ENCODE measurements around the gene ZNF35. TPM values are rescaled to one million over a fixed set of nuclear protein-coding genes. Genes with fewer than 3 reads are reported as not detected.

ZNF35 gene
- total RNA-seq, 1 donor from 2014 or later: 29.8 TPM

DNA sequence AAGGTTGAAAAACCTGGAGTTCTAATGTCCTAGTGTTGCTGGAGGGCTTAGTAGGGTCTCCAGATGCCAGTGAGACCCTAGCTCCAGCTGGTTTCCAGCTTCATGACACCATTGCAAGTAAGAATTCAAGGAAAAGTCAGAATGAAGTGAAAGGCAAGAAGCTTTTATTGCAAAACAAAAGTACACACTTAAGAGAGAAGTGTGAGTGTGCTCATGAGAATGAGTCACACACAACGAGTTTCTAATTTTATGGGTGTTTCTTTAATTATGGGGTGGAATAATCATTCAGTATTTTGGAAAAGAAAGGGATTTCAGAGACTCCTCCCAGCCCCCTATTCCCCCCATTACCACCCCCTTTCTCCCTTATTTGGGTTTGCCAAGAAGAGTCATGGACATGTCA is 39.4 kb downstream of the ZNF35 start:
- Mint-ChIP-seq H3K9me3 (ENCODE audit: unreplicated experiment) (peaks cover 4% of the 10 kb centered on the region), H3K27ac (ENCODE audit: unreplicated experiment) (no peak overlapping the region), H3K4me1 (ENCODE audit: low read depth, unreplicated experiment) (peaks cover 5% of the 10 kb centered on the region), H3K27me3 (ENCODE audit: unreplicated experiment) (peaks cover 5% of the 10 kb centered on the region), H3K4me3 (ENCODE audit: unreplicated experiment) (no peak overlapping the region), H3K36me3 (ENCODE audit: unreplicated experiment) (peaks cover 21% of the 10 kb centered on the region)
- no peak for DNase-seq
- TF ChIP-seq, protein P1, sequence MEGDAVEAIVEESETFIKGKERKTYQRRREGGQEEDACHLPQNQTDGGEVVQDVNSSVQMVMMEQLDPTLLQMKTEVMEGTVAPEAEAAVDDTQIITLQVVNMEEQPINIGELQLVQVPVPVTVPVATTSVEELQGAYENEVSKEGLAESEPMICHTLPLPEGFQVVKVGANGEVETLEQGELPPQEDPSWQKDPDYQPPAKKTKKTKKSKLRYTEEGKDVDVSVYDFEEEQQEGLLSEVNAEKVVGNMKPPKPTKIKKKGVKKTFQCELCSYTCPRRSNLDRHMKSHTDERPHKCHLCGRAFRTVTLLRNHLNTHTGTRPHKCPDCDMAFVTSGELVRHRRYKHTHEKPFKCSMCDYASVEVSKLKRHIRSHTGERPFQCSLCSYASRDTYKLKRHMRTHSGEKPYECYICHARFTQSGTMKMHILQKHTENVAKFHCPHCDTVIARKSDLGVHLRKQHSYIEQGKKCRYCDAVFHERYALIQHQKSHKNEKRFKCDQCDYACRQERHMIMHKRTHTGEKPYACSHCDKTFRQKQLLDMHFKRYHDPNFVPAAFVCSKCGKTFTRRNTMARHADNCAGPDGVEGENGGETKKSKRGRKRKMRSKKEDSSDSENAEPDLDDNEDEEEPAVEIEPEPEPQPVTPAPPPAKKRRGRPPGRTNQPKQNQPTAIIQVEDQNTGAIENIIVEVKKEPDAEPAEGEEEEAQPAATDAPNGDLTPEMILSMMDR (IDR thresholded peaks at IDR 0.05; ENCODE audit: partially characterized antibody, unreplicated experiment): no peak

Other genes starting within 250 kb of the ZNF35 start
- gene ZNF445, start 171.1 kb upstream of the ZNF35 start, total RNA-seq (ENCODE audit: unreplicated experiment): 66.8 TPM
- 20.6 TPM for gene ZKSCAN7, start 93.5 kb upstream of the ZNF35 start, total RNA-seq (ENCODE audit: unreplicated experiment)
- 35.4 TPM for gene ZNF660, start 63.8 kb upstream of the ZNF35 start, total RNA-seq (ENCODE audit: unreplicated experiment)
- gene ZNF197, start 23.7 kb upstream of the ZNF35 start, total RNA-seq (ENCODE audit: unreplicated experiment): 49.0 TPM
- gene ZNF502, start 63.9 kb downstream of the ZNF35 start, total RNA-seq (ENCODE audit: unreplicated experiment): 0.32 TPM
- 6.2 TPM for gene ZNF501, start 80.9 kb downstream of the ZNF35 start, total RNA-seq (ENCODE audit: unreplicated experiment)
- gene KIAA1143, start 112.9 kb downstream of the ZNF35 start, total RNA-seq (ENCODE audit: unreplicated experiment): 23.0 TPM
- 5.8 TPM for gene KIF15, start 113.1 kb downstream of the ZNF35 start, total RNA-seq (ENCODE audit: unreplicated experiment)
- 9.6 TPM for gene TMEM42, start 213.2 kb downstream of the ZNF35 start, total RNA-seq (ENCODE audit: unreplicated experiment)
- not detected for gene TGM4, start 225.9 kb downstream of the ZNF35 start, total RNA-seq (ENCODE audit: unreplicated experiment)